Ovary (tissue), 3 donors: Measurements from ENCODE around the gene MAL.

Source experiments
- CTCF ChIP-seq, 3 donors: fragments of 450-650 bp in 2 of 3; fragments of 200-600 bp in 1 of 3; IDR thresholded peaks; one replicate each; pipeline versions ENCODE4 v1.5.1 to v1.8.0; 2016 to 2022; ENCODE audit warnings: antibody characterized with exemption in 3 of 3, mild to moderate bottlenecking in 1 of 3
- POLR2A ChIP-seq: fragments of 450-650 bp; IDR thresholded peaks from one replicate; pipeline ENCODE4 v1.6.1; 2017; ENCODE audit warnings: antibody characterized with exemption, mild to moderate bottlenecking, moderate library complexity
- donor health status: DM: no; HTN: no; CAD: no.

GRCh38 chr2:95015261-95015912 is 10.1 kb upstream of the MAL start:
- TF ChIP-seq CTCF (IDR thresholded peaks at IDR 0.05) (no peak), POLR2A (no peak)
